ENCODE data around the gene ZKSCAN1.

ZKSCAN1 gene

DNA sequence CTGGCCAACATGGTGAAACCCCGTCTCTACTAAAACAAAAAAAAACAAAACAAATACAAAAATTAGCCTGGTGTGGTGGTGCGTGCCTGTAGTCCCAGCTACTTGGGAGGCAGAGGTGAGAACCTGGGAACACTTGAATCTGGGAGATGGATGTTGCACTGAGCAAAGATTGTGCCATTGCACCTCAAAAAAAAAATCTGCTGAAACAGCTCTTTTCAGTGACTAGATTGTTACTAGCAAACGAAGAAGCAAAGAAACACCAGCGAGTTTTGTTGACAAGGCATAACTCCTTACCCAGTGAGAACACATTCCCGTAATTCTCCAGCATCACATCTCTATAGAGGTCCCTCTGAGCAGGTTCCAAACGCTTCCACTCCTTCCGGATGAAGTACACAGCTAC lies 59.4 kb downstream of the ZKSCAN1 start:
- H3K9me3 ChIP-seq (ENCODE audit: control insufficient read depth, insufficient read depth, low read length), result peaks cover 28% of the 10 kb centered on the region
- no peak overlapping the region for H3K4me3 ChIP-seq (ENCODE audit: low read length)
- peaks cover 2% of the 10 kb centered on the region; the same call in 1 of the 2 replicates for H3F3A ChIP-seq (ENCODE audit: control insufficient read depth, insufficient read depth)
- H3K27ac ChIP-seq (ENCODE audit: low read depth, low read length), result no peak overlapping the region
- no peaks in the 10 kb centered on the region for H3K4me1 ChIP-seq (ENCODE audit: control insufficient read depth, low read length)
- peaks cover 22% of the 10 kb centered on the region for H3K79me2 ChIP-seq (ENCODE audit: control insufficient read depth, low read length)
- no peaks in the 10 kb centered on the region for H3K9me2 ChIP-seq (replicated peaks; ENCODE audit: control insufficient read depth, low read length)
- H3K36me3 ChIP-seq (ENCODE audit: control insufficient read depth, low read length), result peaks cover 87% of the 10 kb centered on the region
- TF ChIP-seq EZH2phosphoT487 (IDR thresholded peaks at IDR 0.05; ENCODE audit: borderline replicate concordance, low read length), result no peak
- TF ChIP-seq, protein P1, sequence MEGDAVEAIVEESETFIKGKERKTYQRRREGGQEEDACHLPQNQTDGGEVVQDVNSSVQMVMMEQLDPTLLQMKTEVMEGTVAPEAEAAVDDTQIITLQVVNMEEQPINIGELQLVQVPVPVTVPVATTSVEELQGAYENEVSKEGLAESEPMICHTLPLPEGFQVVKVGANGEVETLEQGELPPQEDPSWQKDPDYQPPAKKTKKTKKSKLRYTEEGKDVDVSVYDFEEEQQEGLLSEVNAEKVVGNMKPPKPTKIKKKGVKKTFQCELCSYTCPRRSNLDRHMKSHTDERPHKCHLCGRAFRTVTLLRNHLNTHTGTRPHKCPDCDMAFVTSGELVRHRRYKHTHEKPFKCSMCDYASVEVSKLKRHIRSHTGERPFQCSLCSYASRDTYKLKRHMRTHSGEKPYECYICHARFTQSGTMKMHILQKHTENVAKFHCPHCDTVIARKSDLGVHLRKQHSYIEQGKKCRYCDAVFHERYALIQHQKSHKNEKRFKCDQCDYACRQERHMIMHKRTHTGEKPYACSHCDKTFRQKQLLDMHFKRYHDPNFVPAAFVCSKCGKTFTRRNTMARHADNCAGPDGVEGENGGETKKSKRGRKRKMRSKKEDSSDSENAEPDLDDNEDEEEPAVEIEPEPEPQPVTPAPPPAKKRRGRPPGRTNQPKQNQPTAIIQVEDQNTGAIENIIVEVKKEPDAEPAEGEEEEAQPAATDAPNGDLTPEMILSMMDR (IDR thresholded peaks at IDR 0.05; ENCODE audit: low read depth, low read length, poor library complexity, severe bottlenecking), result no peak
- no peaks in the 10 kb centered on the region for H3K27me3 ChIP-seq (ENCODE audit: control insufficient read depth, low read length)
- no peak overlapping the region for H3K4me2 ChIP-seq (ENCODE audit: low read length)
- peaks cover 9% of the 10 kb centered on the region; the same call in 1 of the 2 replicates for H4K20me1 ChIP-seq (ENCODE audit: control insufficient read depth, insufficient read depth, low read depth, low read length)

DNA sequence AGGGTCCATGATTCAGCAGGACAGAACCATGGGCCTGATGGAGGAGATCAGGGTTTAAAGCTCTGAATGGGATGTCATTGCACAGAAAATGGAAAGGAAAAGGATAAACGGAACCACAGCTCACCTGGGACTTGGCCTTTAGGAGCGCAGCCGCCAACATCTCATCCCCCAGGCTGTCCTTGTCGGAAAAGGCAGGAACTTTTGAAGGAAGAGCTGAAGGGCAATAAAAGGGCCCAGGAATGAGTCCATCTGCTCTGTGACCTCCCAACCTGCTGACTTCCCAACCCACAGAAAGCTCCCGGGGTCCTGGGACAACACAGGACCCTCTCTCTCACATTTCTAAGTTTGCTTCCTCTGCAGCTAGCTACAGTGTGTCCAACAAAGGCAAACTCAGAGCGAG lies 60.0 kb downstream of the ZKSCAN1 start:
- Histone ChIP-seq H4K20me1 (ENCODE audit: control insufficient read depth, insufficient read depth, low read depth, low read length) (peaks cover 11% of the 10 kb centered on the region; the same call in 1 of the 2 replicates), H3K4me3 (ENCODE audit: low read length) (no peak overlapping the region), H3K27ac (ENCODE audit: low read depth, low read length) (no peak overlapping the region), H3F3A (ENCODE audit: control insufficient read depth, insufficient read depth) (peaks cover 2% of the 10 kb centered on the region; the same call in 1 of the 2 replicates), H3K4me1 (ENCODE audit: control insufficient read depth, low read length) (peaks cover 5% of the 10 kb centered on the region; the same call in 1 of the 2 replicates), H3K9me2 (replicated peaks; ENCODE audit: control insufficient read depth, low read length) (no peaks in the 10 kb centered on the region), H3K9me3 (ENCODE audit: control insufficient read depth, insufficient read depth, low read length) (peaks cover 26% of the 10 kb centered on the region), H3K4me2 (ENCODE audit: low read length) (no peak overlapping the region), H3K27me3 (ENCODE audit: control insufficient read depth, low read length) (no peaks in the 10 kb centered on the region), H3K36me3 (ENCODE audit: control insufficient read depth, low read length) (peaks cover 81% of the 10 kb centered on the region), H3K79me2 (ENCODE audit: control insufficient read depth, low read length) (peaks cover 27% of the 10 kb centered on the region)
- TF ChIP-seq EZH2phosphoT487 (IDR thresholded peaks at IDR 0.05; ENCODE audit: borderline replicate concordance, low read length), result no peak
- TF ChIP-seq, protein P1 (IDR thresholded peaks at IDR 0.05; ENCODE audit: low read depth, low read length, poor library complexity, severe bottlenecking), result no peak

DNA sequence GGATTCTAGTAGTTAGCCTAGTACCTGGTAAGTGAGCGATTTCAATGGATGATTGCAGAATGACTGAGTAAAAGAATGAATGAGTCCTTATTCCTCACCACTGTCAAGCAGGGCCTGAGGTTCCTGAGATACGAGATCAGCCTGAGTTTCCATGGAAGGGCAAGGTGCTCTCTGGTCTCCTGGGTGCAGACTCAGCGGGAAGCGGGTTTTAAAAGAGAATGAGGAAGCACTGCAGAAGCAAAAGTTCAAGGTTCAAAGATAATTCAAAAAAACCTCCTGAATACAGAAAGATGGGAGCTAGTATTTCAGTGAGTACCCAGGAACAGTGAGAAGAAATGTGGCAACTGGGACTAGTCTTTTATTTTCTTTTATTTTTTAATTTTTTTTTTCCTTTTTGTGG lies 61.8 kb downstream of the ZKSCAN1 start:
- peaks cover 13% of the 10 kb centered on the region for H3K4me1 ChIP-seq (ENCODE audit: control insufficient read depth, low read length)
- peaks cover 63% of the 10 kb centered on the region for H3K36me3 ChIP-seq (ENCODE audit: control insufficient read depth, low read length)
- no peaks in the 10 kb centered on the region for H3K9me2 ChIP-seq (replicated peaks; ENCODE audit: control insufficient read depth, low read length)
- H3K27ac ChIP-seq (ENCODE audit: low read depth, low read length), result no peak overlapping the region
- peaks cover 8% of the 10 kb centered on the region for H3K9me3 ChIP-seq (ENCODE audit: control insufficient read depth, insufficient read depth, low read length)
- H3K27me3 ChIP-seq (ENCODE audit: control insufficient read depth, low read length), result no peaks in the 10 kb centered on the region
- H3K79me2 ChIP-seq (ENCODE audit: control insufficient read depth, low read length), result peaks cover 39% of the 10 kb centered on the region
- H3F3A ChIP-seq (ENCODE audit: control insufficient read depth, insufficient read depth), result peaks cover 2% of the 10 kb centered on the region; the same call in 1 of the 2 replicates
- no peak overlapping the region for H3K4me2 ChIP-seq (ENCODE audit: low read length)
- H3K4me3 ChIP-seq (ENCODE audit: low read length), result no peak overlapping the region
- peaks cover 11% of the 10 kb centered on the region; the same call in 1 of the 2 replicates for H4K20me1 ChIP-seq (ENCODE audit: control insufficient read depth, insufficient read depth, low read depth, low read length)
- no peak for TF ChIP-seq EZH2phosphoT487 (IDR thresholded peaks at IDR 0.05; ENCODE audit: borderline replicate concordance, low read length)
- TF ChIP-seq, protein P1 (IDR thresholded peaks at IDR 0.05; ENCODE audit: low read depth, low read length, poor library complexity, severe bottlenecking), result no peak
